GM12878 (cell line): ENCODE results near the gene ENDOV. TPM values are rescaled to one million over a fixed set of nuclear protein-coding genes. Genes with fewer than 3 reads are reported as not detected.

ENCODE experiments used
- ATAC-seq: fragments of 200-7000 bp; cut with Tn5 transposase; 3 replicates; pipeline ENCODE4 v1.9.1; 2020; ENCODE audit warnings: mild to moderate bottlenecking, moderate library complexity
- BruUV-seq: library from RNA; stranded (reverse); fragments of 400-500 nt; replicated peaks from 2 replicates; lab custom pipeline; 2021; lab: Mats Ljungman, UMichigan
- CTCF ChIA-PET: fragments of 300-600 bp; sonication (Branson Sonifier 250); formaldehyde crosslinking; extraction: SDS; loops from one replicate; lab custom pipeline; 2021; ENCODE audit warnings: inconsistent platforms; lab: Yijun Ruan, JAX
- POLR2A ChIA-PET: fragments of 350-600 bp; formaldehyde crosslinking; extraction: SDS; loops from one replicate; lab custom pipeline; 2021; ENCODE audit warnings: inconsistent platforms; lab: Charles Lee
- RAD21 ChIA-PET: fragments of 300-600 bp; sonication (Branson Sonifier 250); formaldehyde crosslinking; loops from one replicate; lab custom pipeline; 2023; ENCODE audit warnings: antibody characterized with exemption; ENCODE audit not compliant: unreplicated experiment; lab: Charles Lee
- SMC1A ChIA-PET: fragments of 300-600 bp; sonication (Branson Sonifier 250); formaldehyde crosslinking; loops from one replicate; lab custom pipeline; 2023; ENCODE audit not compliant: unreplicated experiment, uncharacterized antibody; lab: Charles Lee
- DNase-seq: peaks from one replicate; pipeline ENCODE4 v3.0.0-alpha.2; 2011; ENCODE audit warnings: low read depth, low spot score
- FAIRE-seq: peaks from 3 replicates; lab custom pipeline; 2011; peaks lifted over from hg19 to GRCh38; lab: Jason Lieb, UNC
- H2AFZ ChIP-seq: 2 replicates; pipeline ENCODE4 v1.6.0; 2011; ENCODE audit warnings: low read depth, low read length, control low read depth; ENCODE audit not compliant: control insufficient read depth
- H3K27ac ChIP-seq: 2 replicates; pipeline ENCODE4 v1.5.1; 2011; ENCODE audit warnings: control low read depth; ENCODE audit not compliant: control insufficient read depth, insufficient read depth
- H3K27me3 ChIP-seq, 2 experiments: replicated peaks in 1 of 2; 2 replicates each; pipeline versions ENCODE4 v1.6.0 to v1.6.1; 2011; ENCODE audit warnings: low read length in 1 of 2; ENCODE audit not compliant: control insufficient read depth in 2 of 2, insufficient read depth in 2 of 2
- H3K36me3 ChIP-seq, 2 experiments: 2 replicates each; pipeline ENCODE4 v1.5.1; 2011; ENCODE audit warnings: low read length in 1 of 2; ENCODE audit not compliant: control insufficient read depth in 2 of 2, insufficient read depth in 2 of 2
- H3K4me1 ChIP-seq: 2 replicates; pipeline ENCODE4 v1.6.1; 2011; ENCODE audit warnings: mild to moderate bottlenecking, low read length, moderate library complexity, mixed read lengths; ENCODE audit not compliant: control insufficient read depth, insufficient read depth
- H3K4me2 ChIP-seq: 2 replicates; pipeline ENCODE4 v1.6.0; 2011; ENCODE audit warnings: control low read depth; ENCODE audit not compliant: control insufficient read depth, insufficient read depth
- H3K4me3 ChIP-seq: fragments of 200-600 bp; sonication (generic); 2 replicates; pipeline ENCODE4 v1.5.1; 2016
- H3K79me2 ChIP-seq: 2 replicates; pipeline ENCODE4 v1.6.0; 2011; ENCODE audit warnings: low read length; ENCODE audit not compliant: control insufficient read depth, insufficient read depth
- H3K9ac ChIP-seq: 2 replicates; pipeline ENCODE4 v1.8.0; 2011; ENCODE audit warnings: low read length, control low read depth, mixed read lengths; ENCODE audit not compliant: control insufficient read depth, insufficient read depth
- H3K9me3 ChIP-seq: replicated peaks from 3 replicates; pipeline ENCODE4 v1.5.1; 2011; ENCODE audit warnings: mild to moderate bottlenecking, low read length; ENCODE audit not compliant: control insufficient read depth, insufficient read depth
- H4K20me1 ChIP-seq: 2 replicates; pipeline ENCODE4 v1.6.0; 2011; ENCODE audit not compliant: control insufficient read depth, insufficient read depth
- ASH2L ChIP-seq: fragments of 300-600, 200-600 bp; sonication (generic); IDR thresholded peaks from 2 replicates; pipeline ENCODE4 v1.6.1; 2017; ENCODE audit warnings: low read depth, mild to moderate bottlenecking, borderline replicate concordance
- CBFB ChIP-seq: IDR thresholded peaks from 2 replicates; pipeline ENCODE4 v1.6.1; 2016; ENCODE audit warnings: antibody characterized with exemption, low read depth
- FOS ChIP-seq: IDR thresholded peaks from 3 replicates; pipeline ENCODE4 v1.6.1; 2011; ENCODE audit warnings: borderline replicate concordance; ENCODE audit not compliant: insufficient read length; ENCODE audit errors: extremely low read depth
- HDAC2 ChIP-seq: fragments of 200-600 bp; sonication (generic); IDR thresholded peaks from 2 replicates; pipeline ENCODE4 v1.6.1; 2017
- MEF2B ChIP-seq: fragments of 450-650 bp; IDR thresholded peaks from 2 replicates; pipeline ENCODE4 v1.6.1; 2018; ENCODE audit warnings: mild to moderate bottlenecking, moderate library complexity; ENCODE audit not compliant: partially characterized antibody, poor library complexity, severe bottlenecking
- MYB ChIP-seq: fragments of 150-350 bp; IDR thresholded peaks from 2 replicates; pipeline ENCODE4 v1.6.1; 2014; ENCODE audit warnings: mild to moderate bottlenecking, low read depth, low read length, borderline replicate concordance
- MYC ChIP-seq: IDR thresholded peaks from 2 replicates; pipeline ENCODE4 v1.6.1; 2011; ENCODE audit warnings: mild to moderate bottlenecking, low read length, moderate library complexity, inconsistent platforms; ENCODE audit not compliant: insufficient read depth, insufficient replicate concordance, insufficient read length, severe bottlenecking
- NRF1 ChIP-seq: conservative IDR thresholded peaks from 2 replicates; pipeline ENCODE4 v1.6.1; 2011; ENCODE audit warnings: mild to moderate bottlenecking, low read depth, low read length, improper control_type of control experiment
- POU2F2 ChIP-seq: IDR thresholded peaks from 3 replicates; pipeline ENCODE4 v1.6.1; 2011; ENCODE audit warnings: low read depth, mild to moderate bottlenecking, low read length, borderline replicate concordance
- RELA ChIP-seq: fragments of 450-650 bp; IDR thresholded peaks from 2 replicates; pipeline ENCODE4 v1.8.0; 2014; ENCODE audit warnings: borderline replicate concordance; ENCODE audit not compliant: partially characterized antibody
- SMARCA5 ChIP-seq: fragments of 450-650 bp; IDR thresholded peaks from 2 replicates; pipeline ENCODE4 v1.6.1; 2017; ENCODE audit warnings: mild to moderate bottlenecking
- WGBS: methylation state at CpG from one replicate; pipeline ENCODE4 v1.1.6; 2016; ENCODE audit warnings: low lambda C conversion rate; ENCODE audit not compliant: insufficient replicate concordance, insufficient coverage; ENCODE audit errors: missing lambda C conversion rate; 5-methylcytosine and 5-hydroxymethylcytosine counted together
- in situ Hi-C: fragments of 300-500 bp; cut with MboI; formaldehyde crosslinking; loops from 9 replicates; pipeline ENCODE4 v1.14.3; 2018; ENCODE audit warnings: mixed read lengths
- intact Hi-C: fragments of 100-400 bp; cut with micrococcal nuclease; formaldehyde crosslinking; loops from one replicate; pipeline ENCODE4 v1.14.2; 2022; ENCODE audit not compliant: unreplicated experiment
- polyA plus RNA-seq, 11 experiments: library from polyadenylated mRNA; depleted of rRNA in 4 of 11; unstranded in 6 of 11; stranded (reverse) in 5 of 11; fragments of >200 nt; fragmentation: Nextera tagmentation in 4 of 11; fragmentation: Illumina TruSeq in 1 of 11; extraction: Ambion mirVana in 4 of 11; extraction: Trizol in 1 of 11; gene quantifications; 1 replicate in 1 of 11; 2 replicates in 10 of 11; pipeline versions ENCODE4 v1.2.1 to v1.2.3, GENCODE V29; 2011 to 2016; ENCODE audit warnings: inconsistent platforms in 2 of 11, missing spikeins in 2 of 11, low read depth in 1 of 11
- total RNA-seq, 4 experiments: library from RNA; depleted of rRNA in 3 of 4; stranded (reverse); fragments of >200 nt in 3 of 4; fragmentation: Illumina TruSeq in 1 of 4; extraction: Trizol in 1 of 4; gene quantifications; 2 replicates each; pipeline versions ENCODE4 v1.2.1 to v1.2.3, GENCODE V29; 2013 to 2021
- TF ChIP-seq, protein P1 (sequence below): IDR thresholded peaks from 2 replicates; pipeline ENCODE4 v1.6.1; 2011; ENCODE audit warnings: borderline replicate concordance, low read depth, mild to moderate bottlenecking, moderate library complexity, low read length; ENCODE audit not compliant: insufficient read depth, poor library complexity, severe bottlenecking
- TF ChIP-seq, protein P2 (sequence below): fragments of 450-650 bp; formaldehyde crosslinking; IDR thresholded peaks from 2 replicates; pipeline ENCODE4 v1.5.0; 2022; ENCODE audit warnings: mild to moderate bottlenecking, missing genetic modification characterization

ENDOV gene
- total and polyA plus RNA-seq, 10 of the 15 experiments (the other 5 are each of a cell fraction or from before 2014, with no cell fraction given), result 0.63 to 11.9 (median 8.1) TPM

DNA sequence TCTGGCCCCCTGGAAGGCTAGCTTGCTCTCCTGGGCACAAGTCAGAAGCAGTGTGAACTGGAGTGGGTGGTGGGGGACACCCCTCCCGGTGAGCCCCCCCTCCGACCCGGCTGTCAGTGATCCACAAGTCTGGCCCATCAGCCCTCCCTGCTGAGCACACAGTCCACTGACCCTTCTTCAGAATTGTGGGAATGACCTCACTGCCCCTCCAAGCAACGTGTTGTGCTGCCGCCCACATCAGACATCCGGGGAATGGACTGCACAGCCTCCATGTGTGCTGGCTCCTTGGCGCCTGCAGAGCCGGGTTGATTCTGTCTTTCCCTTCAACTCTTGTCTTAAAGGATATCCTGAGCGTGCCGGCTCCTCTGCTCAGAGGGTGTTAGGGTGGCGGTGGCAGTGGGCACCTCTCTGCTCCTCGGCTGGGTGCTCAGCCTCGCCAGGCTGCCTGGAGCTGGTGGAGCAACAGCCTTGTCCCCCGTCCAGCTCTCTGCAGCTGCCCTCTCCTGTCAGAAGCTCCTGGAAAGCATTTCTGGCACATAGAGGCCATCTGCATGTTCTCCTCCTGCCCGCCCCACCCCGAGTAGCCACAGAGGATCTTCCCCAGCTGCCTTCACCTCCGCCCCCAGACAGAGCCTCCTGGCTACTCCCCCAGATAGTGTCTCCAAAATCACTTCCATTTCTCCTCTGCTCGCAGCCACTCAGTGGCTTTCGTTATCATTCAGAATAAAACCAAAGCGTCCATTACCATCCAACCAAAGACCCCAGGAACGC is 41.7 kb downstream of the ENDOV start (continued):
- TF ChIP-seq MEF2B (no peak), RELA (no peak)

DNA sequence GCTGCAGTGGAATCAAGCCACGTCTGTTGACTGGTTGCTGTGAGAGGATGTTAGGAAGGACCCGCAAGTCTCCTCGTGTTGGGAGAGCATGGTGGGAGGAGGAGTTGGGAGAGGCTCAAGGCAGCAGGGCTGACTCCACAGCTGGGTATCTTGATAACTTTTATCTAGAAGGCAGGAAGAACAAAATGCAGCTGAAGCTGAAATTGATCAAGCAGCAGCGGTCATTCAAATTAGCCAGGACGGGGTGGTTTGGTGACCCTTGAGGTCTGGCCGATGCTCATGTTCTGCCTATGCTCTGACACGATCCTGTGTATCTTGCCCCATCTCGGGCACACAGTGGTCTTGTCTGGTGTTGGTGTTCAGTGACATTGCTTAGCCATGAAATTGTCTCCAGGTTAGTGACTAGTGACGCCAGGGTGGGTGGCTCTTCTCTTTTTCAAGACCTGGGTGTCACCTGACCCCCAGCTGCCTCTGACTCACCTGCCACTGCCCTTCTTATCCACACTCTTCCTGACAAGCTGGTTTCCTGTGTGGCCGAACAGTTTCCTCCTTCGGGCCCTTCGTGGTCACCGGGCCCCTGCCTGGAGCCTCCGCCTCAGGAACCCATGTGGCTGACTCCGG is 42.4 kb downstream of the ENDOV start:
- BruUV-seq, result no TSS peak
- CTCF ChIA-PET, result no interaction called here
- in situ Hi-C loops, result no loop called here
- Histone ChIP-seq H3K9ac (no peak overlapping the region), H3K36me3 (no peaks in the 10 kb centered on the region), H3K4me2 (no peak overlapping the region), H3K27me3 (peaks cover 0 to 3% of the 10 kb centered on the region in 2 experiments; a peak in 1 of 4 replicates), H3K9me3 (no peaks in the 10 kb centered on the region), H3K4me1 (peaks cover 8% of the 10 kb centered on the region), H3K79me2 (peaks cover 7% of the 10 kb centered on the region), H3K27ac (no peak overlapping the region), H3K4me3 (no peak overlapping the region), H4K20me1 (no peaks in the 10 kb centered on the region), H2AFZ (no peak overlapping the region)
- ATAC-seq, result no peak
- FAIRE-seq, result no peak
- RAD21 ChIA-PET, result no interaction called here
- 29% methylated on average over 15 of the region's 15 CpGs for WGBS
- no peak for DNase-seq
- POLR2A ChIA-PET, result no interaction called here
- intact Hi-C loops, result loop anchor here (10.0 kb wide), 1 partner anchor 117 kb away; no protein-coding TSS in a partner anchor
- SMC1A ChIA-PET, result no interaction called here
- TF ChIP-seq, protein P1, sequence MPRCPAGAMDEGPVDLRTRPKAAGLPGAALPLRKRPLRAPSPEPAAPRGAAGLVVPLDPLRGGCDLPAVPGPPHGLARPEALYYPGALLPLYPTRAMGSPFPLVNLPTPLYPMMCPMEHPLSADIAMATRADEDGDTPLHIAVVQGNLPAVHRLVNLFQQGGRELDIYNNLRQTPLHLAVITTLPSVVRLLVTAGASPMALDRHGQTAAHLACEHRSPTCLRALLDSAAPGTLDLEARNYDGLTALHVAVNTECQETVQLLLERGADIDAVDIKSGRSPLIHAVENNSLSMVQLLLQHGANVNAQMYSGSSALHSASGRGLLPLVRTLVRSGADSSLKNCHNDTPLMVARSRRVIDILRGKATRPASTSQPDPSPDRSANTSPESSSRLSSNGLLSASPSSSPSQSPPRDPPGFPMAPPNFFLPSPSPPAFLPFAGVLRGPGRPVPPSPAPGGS, result no peak
- TF ChIP-seq HDAC2, result no peak
- TF ChIP-seq MYB, result no peak
- TF ChIP-seq CBFB, result no peak
- TF ChIP-seq FOS, result no peak
- TF ChIP-seq POU2F2, result no peak
- no peak for TF ChIP-seq MYC
- no peak for TF ChIP-seq NRF1
- TF ChIP-seq SMARCA5, result no peak
- TF ChIP-seq ASH2L, result no peak
- TF ChIP-seq, protein P2, sequence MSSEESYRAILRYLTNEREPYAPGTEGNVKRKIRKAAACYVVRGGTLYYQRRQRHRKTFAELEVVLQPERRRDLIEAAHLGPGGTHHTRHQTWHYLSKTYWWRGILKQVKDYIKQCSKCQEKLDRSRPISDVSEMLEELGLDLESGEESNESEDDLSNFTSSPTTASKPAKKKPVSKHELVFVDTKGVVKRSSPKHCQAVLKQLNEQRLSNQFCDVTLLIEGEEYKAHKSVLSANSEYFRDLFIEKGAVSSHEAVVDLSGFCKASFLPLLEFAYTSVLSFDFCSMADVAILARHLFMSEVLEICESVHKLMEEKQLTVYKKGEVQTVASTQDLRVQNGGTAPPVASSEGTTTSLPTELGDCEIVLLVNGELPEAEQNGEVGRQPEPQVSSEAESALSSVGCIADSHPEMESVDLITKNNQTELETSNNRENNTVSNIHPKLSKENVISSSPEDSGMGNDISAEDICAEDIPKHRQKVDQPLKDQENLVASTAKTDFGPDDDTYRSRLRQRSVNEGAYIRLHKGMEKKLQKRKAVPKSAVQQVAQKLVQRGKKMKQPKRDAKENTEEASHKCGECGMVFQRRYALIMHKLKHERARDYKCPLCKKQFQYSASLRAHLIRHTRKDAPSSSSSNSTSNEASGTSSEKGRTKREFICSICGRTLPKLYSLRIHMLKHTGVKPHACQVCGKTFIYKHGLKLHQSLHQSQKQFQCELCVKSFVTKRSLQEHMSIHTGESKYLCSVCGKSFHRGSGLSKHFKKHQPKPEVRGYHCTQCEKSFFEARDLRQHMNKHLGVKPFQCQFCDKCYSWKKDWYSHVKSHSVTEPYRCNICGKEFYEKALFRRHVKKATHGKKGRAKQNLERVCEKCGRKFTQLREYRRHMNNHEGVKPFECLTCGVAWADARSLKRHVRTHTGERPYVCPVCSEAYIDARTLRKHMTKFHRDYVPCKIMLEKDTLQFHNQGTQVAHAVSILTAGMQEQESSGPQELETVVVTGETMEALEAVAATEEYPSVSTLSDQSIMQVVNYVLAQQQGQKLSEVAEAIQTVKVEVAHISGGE (CRISPR knock-in tag), result no peak
